Stimulated activated CD8-positive, alpha-beta memory T cell treated with anti-CD3 and anti-CD28 coated beads, Interleukin-7, amount 100 ng/mL, for 4 hours (primary cell): Measurements from ENCODE around the gene CBX4.

Experiments used
- DNase-seq, 2 donors: peaks; one replicate each; pipeline ENCODE4 v3.0.0-alpha.2; 2020; ENCODE audit warnings: low read depth in 2 of 2

Gene CBX4

DNA sequence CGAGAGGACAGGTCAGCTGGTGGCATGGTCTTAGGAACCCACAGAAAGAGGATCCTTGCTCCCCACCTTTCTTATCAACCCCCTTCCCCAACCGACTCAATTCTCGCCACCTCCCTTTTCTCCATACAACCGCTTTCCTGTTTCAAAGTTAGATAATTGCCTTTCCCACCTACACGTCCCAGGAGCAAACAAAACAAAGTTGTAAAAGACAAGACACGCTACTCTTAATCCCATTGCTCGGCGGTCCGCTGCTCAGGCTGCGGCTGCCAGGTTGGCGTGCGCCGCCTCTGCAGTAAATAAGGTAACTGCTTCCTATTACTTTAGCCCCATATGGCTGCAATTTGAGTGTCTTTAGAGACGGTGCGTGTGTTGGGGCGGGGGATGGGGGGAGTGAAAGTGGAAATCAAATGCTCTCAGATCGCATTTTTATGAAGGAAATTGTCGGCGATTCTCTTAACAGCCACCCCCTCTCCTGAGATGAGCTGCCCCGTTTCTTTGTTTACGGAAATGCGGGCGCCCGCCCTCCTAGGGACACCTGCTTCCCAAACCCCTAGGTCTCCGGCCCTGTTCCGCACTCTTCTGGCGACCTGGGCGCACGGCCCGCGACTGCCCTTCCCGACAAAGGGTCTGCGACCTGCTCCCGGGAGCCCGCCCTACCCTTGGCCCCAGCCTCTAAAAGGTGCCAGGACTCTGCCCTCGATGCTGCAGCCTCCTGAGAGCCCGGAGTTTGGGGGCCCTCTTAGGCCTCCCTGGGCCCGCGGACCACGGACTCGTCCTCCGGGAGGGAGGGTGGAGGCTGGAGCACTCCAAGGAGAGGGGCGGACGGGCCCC is 38.7 kb downstream of the CBX4 start:
- no peak for DNase-seq

DNA sequence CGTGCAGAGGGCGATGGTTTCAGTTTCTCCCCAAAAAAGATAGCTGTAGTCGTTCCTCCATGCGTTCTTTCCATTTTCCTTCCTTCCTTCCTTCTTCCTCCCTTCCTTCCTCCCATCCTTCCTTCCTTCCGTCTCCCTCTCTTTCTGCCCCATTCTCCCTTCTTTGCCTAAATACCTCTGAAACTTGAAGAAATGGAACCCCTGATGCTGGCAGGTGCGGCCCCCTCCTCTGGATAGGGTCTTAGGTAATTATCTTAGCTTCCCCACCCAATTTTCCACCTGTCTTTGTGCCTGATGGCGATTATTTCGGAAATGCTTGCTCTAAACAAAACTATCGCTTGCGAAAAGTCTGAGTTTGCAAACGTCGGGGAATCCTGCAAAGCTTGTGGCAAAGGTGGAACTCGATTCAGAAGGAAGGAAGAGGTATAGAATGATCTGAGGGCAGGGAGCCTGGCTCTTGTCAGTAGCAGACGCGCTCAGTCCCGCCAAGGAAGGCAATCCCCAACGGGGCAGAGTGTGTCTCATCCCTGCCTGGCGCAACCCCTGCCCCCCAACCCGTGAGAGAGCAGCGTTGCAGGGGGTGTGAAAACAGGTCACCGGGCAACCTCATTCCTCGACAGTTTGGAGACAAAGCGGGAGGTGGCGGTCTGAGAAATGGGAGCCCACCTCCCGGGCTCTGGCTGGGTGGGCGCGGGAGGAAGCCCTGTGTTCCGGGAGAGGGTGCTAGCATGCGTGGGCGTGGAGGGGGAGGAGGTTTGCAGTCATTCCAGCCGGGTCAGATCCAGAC is 39.5 kb downstream of the CBX4 start:
- DNase-seq = no peak

DNA sequence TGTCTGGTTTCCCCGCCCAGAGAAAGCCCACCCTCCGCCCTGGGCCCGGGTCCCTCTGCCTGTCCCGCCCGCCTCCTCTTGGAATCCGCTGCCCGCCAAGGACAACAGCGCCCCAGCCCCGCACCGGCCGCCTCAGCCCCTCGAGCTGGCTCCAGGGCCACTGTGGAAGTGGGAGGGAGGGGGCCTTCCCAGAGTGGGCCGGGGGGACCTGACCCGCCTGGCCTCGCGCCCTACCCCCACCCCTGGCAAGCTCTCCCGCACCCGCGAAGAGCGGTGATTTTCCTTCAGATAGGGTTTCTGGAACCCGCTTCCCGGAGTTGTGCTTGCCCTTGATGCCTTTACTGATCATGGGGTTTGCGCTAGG is 40.1 kb downstream of the CBX4 start:
- no peak for DNase-seq

DNA sequence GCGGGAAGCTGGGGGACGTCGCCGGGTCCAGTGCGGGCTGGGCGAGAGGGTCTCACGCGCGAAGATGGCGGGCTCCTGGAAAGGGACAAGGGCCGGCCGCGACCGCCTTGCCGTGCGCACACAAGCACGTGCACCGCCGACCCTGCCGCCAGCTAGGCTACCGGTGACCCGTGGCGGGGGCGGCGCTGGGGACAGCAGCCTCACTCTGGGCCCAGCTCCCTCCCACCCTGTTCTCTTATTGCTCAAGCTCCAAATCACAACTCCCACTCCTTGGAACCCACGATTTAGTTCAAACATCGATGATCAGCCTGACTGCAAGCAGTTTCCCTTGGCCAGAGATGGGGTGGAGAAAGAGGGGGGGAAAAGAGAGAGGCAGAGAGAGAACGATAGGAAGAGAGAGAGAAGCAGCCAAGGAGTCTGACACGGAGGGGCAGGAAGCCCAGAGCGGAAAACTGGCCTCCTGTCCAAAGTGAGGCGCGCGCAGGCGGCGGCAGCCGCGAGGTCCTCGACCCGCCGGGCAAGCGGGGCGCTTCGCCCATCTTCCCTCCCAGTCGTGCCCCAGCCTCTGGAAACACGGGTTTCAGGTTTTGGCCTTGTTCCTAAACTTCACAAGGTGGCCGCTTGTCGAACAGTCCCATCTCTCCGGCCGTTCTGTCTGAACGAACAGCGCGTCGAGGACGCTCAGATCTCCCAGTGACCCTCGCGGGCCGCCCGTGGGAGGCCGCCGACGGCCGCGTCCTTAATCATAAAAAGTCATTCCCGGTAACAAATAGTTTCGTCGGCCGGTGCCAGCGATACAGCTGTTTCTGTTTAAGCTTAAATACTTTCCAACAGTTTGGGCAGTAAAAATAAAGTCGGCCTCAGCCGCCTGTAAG is 40.7 kb downstream of the CBX4 start:
- DNase-seq = no peak

DNA sequence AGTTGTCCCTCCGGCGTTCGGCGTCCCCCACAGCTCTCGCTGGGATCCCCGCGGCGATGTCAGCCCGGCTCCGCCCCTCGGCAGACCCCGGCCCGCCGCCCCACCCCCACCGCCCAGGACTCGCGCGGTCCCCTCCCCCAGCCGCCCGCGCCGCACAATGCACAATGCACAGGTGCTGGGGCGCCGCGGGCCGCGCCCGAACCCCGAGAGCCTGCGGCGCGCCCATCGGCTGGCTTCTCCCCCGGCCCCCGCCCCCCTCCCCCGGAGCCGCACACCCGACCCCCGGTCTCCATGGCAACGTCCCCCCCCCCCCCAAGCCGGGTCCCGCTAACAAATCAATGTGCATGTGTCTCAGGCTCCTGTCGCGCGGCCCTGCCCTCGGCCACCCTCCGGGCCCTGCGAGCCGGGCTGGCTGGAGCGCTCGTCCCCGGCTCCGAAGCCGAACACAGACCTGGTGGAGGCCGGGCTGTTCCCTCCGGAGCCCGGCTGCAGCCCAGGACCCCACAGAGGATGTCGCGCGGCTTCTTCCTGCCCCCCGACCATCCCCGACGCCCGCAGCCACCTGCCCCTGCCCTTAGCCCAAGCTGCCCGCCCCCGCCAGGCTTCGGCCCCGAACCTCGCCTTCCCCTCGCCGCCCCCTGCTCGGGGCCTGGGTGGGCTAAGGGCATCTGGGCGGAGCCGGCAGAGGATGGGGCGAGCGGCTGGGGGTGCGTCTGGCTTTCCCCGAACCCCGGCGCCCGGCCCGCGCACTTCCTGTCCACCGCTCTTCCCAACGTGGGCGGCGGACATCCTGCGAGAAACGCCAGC is 41.5 kb downstream of the CBX4 start:
- DNase-seq = no peak

DNA sequence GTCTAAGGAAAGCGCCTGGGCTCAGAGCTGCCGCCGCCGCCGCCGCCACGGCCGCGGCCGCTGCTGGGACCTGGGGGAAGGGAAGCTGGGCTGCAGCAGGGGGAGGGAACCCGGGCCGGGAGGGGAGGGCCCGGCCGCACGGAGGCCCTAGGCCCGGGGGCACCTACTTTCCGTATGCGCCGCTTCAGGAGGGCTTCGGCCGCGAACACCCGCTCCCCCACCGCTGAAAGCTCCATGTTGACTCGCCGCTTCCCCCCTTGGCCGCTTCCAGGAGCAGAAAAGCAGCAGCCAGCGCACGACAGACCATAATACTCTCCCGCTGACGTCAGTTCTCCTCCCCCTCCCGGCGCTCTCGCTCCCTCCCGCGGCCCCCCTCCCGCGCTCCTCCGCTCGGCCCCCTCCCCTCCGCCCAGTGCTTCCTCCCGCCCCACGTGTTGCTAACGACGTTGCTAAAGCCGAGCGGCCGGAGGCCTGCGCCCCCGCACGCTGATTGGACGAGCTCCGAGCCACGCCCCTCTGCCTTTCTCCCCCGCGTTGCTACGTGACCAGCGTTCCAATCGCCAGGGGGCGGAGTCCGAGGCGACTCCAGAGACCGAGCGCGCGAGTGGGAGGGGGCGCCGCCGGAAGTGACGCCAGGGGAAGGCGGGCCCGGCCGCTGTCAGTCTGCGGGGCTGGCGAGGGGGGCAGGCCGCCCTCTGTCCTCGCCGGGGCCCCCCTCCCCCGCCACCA is 42.3 kb downstream of the CBX4 start, which contains the start of gene CBX8:
Gene CBX8, minus strand, starts transcription at position 315 of the 729 bp plus-strand sequence. Its CDS starts 79 bp downstream, at position 236.
- peak; percentile 98 to 99 for DNase-seq

DNA sequence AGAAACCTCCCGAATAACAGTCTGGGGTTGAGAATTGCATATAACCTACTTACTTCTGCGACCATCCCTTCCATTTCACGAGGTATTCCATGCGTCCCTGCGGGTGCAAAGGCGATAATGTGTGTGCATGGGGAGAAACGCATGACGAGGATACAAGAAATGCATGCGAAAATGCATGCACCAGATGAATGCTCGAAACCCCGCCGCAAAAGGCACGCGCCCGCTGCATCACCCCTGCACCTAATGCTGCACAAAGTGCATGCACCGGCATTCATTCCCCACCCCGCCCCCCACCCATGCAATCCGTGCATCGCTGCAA is 42.8 kb downstream of the CBX4 start:
- DNase-seq = no peak

DNA sequence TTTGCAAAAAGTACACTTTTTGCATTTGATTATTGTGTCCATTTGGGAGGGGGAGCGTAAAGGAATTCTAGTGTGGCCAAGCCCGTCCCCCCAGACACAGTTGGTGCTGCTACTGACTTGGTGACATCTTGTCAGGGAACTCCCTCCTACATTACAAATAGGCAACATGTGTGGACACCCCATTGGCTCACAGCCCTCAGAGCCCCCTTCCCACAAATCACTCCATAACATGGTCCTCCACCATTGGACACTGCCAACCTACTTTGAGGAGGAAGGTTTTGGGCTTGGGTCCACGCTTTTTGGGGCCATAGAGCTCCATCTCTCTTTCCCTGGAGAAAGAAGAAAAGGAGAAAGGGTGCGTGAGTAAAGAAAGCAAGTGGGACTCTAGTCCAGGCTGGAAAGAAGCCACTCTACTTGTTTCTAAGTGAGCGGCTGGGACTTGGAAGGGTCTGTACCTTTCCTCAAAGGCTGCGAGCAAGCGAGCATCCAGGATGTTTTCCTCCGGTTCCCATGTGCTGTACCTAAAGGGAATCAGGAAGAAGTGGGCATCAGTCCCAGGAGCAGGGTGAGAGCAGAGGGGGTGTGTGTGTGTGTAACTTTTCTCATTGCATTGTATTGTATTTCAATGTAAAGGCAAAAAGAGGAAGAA is 43.3 kb downstream of the CBX4 start:
- no peak for DNase-seq

DNA sequence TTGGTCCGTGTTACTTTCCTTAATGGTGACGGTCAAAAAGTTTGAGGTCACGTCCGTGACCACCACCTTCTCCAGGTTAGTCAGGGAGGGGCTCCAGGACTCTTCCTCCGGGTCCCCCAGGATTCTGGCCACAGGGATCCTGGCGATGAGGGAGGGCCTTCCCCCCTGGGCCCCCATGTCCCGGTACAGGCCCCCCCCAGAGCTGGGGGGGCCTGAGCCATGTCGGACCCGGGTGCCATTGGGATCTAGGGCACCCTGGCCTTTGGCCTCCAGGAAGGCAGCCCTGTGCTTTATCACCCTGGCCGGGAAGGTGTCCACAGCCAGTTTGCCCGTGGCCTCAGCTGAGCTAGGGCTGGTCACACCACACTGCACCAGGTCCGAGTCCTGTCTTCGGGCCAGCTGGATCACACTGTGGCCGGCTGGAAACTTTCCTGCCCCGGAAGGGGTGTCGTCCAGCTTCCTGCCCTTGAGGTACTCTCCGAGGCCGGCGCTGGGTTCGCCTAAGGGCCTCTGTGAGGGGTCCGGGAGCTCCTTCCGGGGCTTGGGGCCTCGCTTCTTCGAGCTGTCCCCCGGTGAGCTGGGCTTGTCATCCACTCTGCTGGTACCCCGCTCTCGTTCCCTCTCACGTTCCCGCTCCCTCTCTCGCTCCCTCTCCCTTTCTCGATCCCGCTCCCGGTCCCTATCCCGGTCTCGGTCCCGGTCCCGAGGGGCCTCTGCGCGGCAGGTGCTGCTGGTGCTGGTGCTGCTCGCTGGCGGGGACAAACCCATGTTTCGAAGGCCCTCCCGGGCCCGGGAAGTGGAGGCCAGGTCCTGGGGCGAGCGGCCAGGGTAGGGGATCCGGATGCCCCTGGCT is 44.4 kb downstream of the CBX4 start:
- no peak for DNase-seq

DNA sequence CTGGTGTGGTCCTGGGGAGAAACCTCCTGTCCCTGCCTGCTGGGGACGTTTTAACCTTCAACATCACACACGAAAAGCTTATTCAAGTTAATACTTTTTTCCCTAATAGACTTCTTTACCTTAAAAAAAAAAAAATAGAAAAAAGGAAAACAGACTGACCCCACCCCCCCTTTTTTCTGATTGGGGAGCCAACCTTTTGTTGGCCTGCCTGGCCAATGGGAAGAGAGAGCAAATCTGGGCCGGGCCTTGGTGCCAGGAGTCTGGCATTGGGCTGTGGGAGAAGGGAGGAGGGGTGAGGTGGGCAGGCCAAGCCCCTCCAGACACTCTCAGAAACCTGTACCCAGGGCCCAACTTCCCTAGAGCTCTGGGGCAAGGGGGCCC is 45.3 kb downstream of the CBX4 start:
- DNase-seq = no peak

DNA sequence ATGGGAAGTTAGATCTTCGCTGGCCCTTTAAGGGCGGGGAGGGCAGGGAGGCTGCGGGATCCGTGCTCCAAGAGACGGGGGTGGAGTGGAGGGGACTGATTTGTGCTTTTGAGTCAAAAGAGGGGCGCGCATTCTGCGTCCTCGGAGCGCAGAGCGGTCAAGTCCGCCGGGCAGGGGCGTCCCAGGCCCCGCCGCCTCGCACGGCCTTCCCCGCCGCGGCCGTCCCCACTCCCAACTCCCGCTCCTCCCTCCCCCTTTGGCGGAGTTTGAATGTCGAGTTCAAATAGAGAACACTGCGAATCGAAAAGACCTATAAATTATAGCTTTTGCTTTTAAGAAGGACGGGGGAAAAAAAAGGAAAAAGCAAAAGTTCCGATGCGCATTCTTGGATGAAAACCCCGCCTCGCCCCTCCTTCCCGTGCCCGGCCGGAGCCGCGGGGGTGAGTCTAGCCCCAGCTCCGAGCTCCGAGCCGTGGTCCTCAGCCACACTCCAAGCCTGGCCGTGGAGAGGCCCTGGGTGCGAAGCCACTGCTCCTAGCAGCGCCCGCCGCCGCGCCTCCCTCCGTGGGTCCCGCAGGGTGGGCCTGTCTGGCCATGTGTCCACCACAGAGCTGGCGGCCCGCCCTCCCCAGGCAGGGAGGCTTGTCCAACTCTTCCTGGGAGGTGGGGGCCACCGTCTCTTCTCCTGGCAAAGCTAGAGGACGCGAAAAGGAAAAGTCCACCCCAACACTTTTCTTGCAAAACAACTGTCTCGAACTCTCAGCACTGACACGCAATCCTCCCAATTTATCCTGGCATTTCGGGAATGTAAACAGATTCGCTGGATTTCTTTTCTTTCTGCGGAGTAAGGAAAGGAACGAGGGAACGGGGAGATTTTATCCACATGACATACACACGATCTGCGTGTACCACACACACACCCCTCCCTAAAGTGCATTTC is 46.0 kb downstream of the CBX4 start:
- no peak for DNase-seq

DNA sequence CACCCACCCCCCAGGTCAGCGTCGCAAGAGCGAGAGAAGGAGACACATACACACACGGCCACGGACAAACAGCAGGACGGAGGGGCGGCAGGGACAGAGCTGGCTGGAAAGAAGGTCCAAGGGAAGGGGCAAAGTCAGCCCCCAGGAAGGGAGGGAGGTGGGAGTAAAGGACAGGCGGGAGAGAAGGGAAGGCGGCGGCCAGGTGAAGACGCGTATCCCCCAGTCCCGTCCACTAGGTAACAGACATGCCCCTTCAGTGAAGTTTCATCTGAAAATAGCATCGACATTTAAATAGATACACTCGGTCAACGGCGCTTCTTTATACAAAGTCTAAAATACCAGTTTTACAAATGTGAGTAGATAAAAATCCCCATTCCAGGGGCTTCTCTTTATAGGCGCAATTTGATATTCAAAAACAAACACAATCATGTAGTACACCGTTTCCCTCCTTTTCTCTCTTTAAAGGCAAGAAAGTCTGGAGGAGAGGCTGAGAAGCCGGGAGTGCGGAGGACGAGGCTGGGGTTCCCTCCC is 46.8 kb downstream of the CBX4 start:
- DNase-seq = no peak

DNA sequence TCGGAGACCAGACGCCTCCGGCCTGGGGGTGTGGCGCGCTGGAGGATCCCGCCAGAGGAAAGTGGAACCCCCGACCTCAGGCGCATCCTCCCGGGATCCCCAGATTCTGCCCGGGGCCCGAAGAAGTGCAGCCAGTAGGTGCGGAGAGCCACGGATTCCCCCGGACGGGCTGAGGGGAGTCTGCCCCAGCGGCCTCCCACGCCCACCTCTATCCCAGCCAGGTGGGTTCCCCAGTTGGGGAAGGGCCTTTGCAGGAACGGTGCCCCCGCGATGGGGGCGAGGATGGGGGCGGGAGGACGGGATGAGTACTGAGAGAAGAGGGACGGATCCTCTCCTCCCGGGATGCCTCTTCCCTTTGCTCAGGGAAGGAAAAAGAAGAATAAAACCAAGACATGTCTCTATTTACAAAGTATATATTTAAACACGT is 47.5 kb downstream of the CBX4 start:
- no peak for DNase-seq

DNA sequence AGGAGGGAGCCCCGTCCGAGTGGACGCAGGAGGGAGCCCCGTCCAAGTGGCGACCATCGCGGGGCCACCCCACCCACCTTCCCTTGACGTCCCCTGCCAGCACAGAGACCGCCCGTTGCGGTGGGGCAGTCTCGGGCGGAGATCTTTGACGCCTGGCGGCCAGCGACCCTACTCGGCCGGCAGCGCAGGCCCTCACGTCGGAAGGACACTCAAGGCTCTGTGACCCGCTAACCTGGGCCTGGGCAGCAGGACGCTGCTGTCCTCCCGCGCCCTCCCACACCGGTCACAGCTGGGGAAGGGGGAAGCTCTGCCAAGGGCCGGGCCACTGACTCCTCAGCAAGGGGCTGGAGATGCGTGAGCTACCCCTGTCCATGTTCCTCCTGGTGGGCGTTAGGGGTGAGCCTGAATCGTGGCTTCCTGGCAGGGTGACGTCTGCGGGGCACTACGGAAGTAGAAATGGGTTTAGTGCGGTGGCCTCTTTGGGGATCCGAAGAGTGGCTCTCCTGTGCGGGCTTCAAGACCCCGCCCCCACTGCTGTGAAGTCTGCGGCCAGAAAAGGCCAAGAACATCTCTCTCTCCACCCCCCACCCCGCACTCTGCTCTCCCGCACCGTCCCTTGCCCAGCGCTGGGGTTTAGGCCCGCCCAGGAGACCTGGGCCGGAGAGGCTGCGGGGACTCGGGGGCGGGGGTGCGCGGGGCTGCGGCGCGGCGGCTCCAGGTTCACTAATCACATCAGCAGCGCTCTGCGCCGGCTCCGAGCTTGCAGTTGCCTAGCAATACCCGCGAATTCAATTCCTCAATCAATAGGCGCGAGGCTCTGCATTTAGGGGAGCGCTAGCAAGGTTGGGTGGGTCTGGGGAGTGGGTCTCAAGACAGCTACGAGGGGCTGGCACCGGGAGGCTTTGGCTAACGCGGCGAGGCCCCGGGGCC is 48.2 kb downstream of the CBX4 start:
- no peak for DNase-seq

DNA sequence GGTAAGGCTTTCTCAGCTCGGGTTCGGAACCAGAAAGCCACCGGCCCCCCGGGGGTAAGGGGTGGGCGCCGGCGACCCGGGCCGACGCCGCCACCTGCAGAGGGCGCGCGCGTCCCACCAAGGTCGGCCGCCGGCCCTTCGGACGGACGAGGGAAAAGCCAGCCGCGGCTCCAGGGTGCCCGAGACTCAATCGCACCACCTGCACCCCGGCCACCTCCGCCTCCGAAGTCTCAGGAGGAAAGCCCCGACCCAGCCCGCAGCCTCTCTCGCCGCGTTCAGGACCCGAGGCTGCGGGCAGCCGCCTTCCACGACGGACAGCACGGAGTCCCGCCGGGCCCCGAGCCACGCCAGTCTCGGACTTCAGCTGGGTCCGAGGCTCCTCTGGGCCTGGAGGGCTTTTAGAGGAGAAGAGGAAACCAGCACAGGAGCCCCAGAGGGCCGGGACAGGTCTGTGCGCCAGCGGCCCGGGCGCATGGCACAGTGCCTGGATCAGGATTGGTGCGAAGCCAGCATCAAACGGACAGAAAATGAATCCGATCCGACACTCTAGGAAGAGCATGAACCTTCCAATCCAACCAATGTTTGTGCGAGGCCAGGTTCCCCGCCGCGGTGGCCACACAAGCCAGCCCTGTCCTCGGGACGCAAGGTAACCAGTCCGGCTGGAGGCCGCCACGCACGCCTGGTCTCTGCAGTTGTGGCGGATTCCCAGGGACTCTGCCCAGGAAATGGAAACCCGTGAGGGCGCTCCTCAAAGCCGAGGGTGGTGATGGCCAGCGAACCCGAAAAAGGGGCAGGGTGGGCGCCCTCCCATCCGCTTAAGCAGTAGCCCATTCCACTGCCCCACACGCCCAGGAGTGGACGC is 49.1 kb downstream of the CBX4 start:
- no peak for DNase-seq
